A549 (cell line): ENCODE data around the gene KIF14.

Source experiments
- CTCF ChIP-seq: fragments of >200 bp; sonication (Bioruptor Twin); formaldehyde crosslinking; IDR thresholded peaks from 3 replicates; pipeline ENCODE4 v1.5.1; 2016
- JUN ChIP-seq, 2 experiments: fragments of >200 bp; sonication (Bioruptor Twin); formaldehyde crosslinking; IDR thresholded peaks; 2 replicates in 1 of 2; 3 replicates in 1 of 2; pipeline ENCODE4 v1.6.1; 2016 to 2017
- MAX ChIP-seq: IDR thresholded peaks from 2 replicates; pipeline ENCODE4 v1.6.1; 2012
- NPAS2 ChIP-seq: fragments of 250-450 bp; sonication (Bioruptor Pico); IDR thresholded peaks from 2 replicates; pipeline ENCODE4 v1.8.0; 2022; ENCODE audit warnings: mild to moderate bottlenecking, moderate library complexity, borderline replicate concordance
- POLR2A ChIP-seq: IDR thresholded peaks from 2 replicates; pipeline ENCODE4 v1.6.1; 2012; ENCODE audit warnings: mild to moderate bottlenecking, low read length
- USF2 ChIP-seq: fragments of 450-650 bp; IDR thresholded peaks from 2 replicates; pipeline ENCODE4 v1.6.1; 2014; ENCODE audit warnings: antibody characterized with exemption

- TF ChIP-seq USF2 (no peak), POLR2A (no peak), NPAS2 (no peak), JUN (IDR thresholded peaks at IDR 0.05) (no peak), CTCF (no peak), MAX (no peak)
Observed at GRCh38 chr1:200506471-200506870, 114.1 kb downstream of the KIF14 start.
